Upper lobe of left lung (tissue), 4 donors: ENCODE results near the gene ATP8B1.

Source experiments
- POLR2AphosphoS5 ChIP-seq, 2 donors: sonication (generic); formaldehyde crosslinking; IDR thresholded peaks; one replicate each; pipeline ENCODE4 v1.5.1; 2017; ENCODE audit warnings: antibody characterized with exemption in 2 of 2
- TF ChIP-seq, protein P1 (sequence below), 6 experiments: fragments of 450-650 bp in 4 of 6; fragments of 200-600 bp in 2 of 6; sonication (generic) in 2 of 6; IDR thresholded peaks; one replicate each; pipeline ENCODE4 v1.5.1; 2016 to 2019; ENCODE audit warnings: antibody characterized with exemption in 6 of 6

DNA sequence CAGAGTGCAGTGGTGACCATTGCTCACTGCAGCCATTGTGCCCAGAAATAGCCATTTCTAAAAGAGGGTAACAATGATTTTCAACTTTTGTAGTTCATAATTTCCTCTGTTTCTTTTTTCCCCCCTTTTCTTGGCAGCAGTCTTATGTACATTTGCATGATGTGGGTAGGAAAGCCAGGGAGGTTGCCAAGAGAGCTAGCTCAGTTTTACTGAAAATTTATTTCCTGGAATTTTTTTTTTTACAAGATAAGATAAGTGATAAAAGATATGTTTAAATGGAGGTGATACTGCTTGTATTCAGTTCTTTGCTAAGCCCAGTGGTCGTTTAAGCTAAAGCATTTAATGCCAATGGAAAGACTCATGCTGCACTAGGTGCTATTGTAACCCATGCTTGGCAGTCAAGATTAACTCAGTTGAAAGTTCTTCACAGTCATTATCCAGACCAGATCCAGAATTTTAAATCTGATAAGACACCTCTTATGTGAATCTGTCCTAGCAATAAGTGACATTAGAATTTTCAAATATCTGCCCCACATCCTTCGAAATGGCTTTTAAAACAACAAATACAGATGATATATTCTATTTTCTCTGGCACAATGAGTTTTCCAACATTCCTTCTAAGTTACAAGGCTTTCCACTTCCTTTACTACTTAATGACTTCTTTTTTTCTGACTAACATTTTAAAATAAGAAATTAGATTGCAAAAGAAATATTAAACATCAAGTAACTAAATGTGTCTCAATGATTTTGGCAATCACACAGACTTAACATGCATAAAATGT lies 4.4 kb upstream of the ATP8B1 start:
- TF ChIP-seq, protein P1, sequence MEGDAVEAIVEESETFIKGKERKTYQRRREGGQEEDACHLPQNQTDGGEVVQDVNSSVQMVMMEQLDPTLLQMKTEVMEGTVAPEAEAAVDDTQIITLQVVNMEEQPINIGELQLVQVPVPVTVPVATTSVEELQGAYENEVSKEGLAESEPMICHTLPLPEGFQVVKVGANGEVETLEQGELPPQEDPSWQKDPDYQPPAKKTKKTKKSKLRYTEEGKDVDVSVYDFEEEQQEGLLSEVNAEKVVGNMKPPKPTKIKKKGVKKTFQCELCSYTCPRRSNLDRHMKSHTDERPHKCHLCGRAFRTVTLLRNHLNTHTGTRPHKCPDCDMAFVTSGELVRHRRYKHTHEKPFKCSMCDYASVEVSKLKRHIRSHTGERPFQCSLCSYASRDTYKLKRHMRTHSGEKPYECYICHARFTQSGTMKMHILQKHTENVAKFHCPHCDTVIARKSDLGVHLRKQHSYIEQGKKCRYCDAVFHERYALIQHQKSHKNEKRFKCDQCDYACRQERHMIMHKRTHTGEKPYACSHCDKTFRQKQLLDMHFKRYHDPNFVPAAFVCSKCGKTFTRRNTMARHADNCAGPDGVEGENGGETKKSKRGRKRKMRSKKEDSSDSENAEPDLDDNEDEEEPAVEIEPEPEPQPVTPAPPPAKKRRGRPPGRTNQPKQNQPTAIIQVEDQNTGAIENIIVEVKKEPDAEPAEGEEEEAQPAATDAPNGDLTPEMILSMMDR (IDR thresholded peaks at IDR 0.05), result no peak
- no peak for TF ChIP-seq POLR2AphosphoS5 (IDR thresholded peaks at IDR 0.05)
